NCI-H146 treated with DMSO at 0.1 percent for 48 hours (cell line): Measurements from ENCODE around the gene TH.
"Not testable (repeated sequence)": the region's sequence is repeated elsewhere in the genome, so short reads cannot be mapped to it uniquely, and the experiment has no call there.

Source experiments
- DNase-seq: peaks from one replicate; lab custom pipeline; 2025; ENCODE audit not compliant: unreplicated experiment; lab: John Stamatoyannopoulos, UW

The TH gene

DNA sequence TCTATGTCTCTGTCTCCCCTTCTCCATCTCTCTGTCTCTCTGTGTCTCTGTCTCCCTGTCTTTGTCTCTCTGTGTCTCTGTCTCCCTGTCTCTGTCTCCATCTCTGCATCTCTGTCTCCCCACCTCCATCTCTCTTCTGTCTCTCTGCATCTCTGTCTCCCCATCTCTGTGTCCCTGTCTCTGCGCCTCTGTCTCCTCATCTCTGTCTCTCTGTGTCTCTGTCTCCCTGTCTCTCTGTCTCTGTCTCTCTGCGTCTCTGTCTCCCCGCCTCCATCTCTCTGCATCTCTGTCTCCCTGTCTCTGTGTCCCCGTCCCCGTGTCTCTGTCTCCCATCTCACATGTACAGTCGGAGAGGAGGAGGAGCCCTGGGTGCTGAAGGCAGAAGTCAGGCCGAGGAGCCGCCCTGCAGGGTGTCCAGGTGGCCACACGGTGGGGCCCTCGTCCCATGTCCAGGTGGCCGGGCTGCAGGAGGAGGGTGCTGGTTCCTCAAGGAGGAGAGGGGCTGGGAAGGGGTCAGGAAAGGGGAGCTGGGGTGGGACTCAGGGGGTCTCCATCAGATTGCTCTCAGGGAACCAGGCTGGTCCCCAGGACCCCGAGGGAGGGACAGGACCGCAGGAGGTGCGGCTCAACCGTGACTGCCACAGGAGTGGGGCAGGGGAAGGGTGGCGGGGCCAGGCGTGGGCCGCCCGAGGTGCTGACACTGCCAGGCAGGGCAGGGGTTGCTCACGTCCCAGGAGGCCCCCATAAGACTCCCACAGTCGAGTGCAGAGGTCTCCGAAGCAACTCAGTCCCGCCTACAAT lies 25.6 kb upstream of the TH start:
- DNase-seq, result peak; percentile 63

DNA sequence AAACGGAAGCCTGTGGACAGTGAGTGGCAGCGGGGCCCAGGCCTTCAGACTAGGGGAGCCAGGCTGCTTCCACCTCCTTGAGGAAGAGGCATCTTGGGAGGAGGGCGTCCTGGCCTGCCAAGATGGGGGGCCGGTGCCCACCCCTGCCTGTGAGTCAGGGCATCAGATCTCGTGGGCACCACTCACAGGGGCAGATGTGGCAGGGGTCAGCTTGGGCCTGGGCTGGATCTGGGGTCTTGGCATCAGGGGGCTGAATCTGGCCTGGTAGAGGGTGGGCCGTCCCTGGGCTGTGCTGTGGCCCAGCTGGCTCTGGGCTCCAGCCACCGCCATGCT lies 24.1 kb upstream of the TH start:
- DNase-seq, result no peak

DNA sequence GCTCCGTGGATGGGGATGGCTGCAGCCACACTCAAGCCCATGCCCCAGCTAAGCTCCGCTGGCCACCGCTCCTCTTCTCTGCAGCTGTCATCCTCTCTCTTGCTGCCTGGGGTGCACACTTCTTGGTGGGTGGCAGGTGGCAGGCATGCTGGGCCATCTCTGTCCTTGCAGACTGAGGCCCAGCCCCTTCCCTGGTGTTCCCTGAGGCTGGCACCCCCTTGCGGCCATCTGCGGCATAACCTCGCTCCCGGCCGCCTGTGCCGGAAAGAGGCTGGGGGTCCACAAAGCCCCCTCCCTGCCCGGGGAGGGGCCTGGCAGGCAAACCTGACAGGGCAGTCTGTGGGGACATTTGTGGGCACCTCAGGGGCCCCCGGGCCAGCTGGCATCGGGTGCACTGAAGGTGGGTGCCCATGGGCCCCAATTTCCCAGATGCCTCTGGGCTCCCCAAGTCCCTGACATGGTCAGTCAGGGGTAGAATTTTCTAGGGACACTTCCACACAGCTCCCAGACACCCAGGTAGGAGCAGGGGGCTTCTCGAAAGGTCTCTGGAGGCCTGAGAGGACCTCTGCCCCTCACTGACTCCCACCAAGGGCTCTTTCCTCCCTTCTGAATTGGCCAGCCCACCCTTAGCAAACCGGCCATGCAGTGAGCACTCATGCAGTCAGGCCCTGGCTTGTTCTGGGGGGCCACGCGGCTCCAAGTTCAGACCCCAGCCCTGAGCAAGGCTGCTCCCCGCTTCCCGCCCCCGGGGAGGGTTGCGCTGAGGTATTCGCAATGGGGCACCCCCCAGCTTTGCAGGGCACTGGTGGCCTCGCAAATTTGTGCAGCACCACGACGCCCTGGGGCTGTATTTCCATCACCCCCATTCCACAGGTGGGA lies 23.5 kb upstream of the TH start:
- peak; percentile 67 for DNase-seq

DNA sequence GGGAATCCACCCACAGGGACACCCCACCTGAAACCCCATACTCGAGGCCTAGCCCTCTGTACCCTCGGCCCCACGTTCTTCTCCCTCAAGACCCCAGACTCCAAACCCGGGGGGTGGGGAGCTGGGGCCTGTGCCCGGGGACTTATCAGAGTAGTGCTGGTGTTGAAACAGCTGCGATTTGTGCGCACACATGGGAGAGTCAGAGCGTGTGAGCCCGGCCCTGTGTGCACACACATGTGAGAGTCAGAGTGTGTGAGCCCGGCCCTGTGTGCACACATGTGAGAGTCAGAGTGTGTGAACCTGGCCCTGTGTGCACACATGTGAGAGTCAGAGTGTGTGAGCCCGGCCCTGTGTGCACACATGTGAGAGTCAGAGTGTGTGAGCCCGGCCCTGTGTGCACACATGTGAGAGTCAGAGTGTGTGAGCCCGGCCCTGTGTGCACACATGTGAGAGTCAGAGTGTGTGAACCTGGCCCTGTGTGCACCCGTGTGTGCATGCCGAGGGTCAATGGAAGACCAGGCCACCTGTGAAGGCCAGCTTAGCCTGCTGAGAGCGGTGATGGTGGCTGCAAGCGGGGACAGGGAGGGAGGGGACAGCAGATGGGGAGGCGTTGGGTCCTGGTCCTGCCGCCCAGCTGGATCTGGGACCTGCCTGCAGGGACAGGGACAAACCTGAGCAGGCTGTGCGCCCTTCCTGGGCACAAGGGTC lies 22.4 kb upstream of the TH start:
- DNase-seq, result not testable (repeated sequence)

DNA sequence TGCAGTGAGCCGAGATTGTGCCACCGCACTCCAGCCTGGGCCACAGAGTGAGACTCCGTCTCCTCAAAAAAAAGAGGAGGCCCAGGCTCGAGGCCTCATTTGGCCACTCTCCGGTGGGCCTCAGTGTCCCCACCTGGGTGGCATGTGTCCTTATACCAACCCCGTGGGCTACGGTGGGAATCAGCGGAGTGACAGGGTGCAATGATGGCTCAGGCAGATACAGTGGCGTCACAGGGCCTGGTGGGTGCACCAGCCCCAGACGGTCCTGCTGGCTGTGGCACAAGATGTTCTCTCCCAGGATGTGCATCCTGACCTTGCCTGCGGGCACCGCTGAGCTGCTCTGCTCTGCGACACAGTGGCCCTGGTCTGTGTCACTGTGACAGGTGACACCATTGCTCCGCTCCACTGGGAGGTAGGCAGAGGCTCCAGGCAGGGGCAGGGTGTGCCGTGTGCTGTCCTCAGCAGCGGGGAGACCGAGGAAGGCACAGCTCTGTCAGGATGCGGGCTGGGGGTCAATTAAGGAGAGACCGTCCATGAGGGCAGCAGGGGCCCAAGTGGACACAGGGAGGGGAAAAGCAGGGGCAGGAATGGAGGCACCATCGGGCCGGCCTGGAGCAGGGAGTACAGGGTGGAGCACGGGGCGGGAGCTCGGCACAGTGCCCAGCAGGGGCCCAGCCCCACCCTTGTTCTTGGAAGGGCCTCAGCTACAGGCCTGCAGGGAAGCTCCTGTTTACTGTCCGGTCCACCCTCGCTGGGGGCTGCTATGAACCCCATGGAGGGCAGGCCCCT lies 21.7 kb upstream of the TH start:
- DNase-seq, result no peak

DNA sequence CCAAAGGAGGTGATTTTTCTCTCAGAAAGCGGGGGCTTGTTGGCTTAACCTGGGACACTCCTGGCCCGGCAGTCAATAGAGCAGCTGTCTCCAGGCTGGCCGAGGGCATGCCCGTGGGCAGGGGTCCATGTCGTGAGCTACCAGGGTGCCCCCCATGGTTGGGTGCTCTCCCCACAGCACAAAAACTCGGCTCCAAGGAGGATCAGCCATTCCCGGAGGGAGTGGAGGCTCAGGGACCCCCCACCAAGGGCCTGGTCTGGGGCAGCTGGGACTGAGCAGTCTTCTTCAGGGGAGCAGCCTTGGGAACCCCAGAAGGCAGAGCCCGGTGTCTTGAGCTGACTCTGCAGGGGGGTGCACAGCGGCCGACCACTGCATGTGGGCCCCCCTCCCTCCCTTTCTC lies 20.8 kb upstream of the TH start:
- DNase-seq, result no peak

DNA sequence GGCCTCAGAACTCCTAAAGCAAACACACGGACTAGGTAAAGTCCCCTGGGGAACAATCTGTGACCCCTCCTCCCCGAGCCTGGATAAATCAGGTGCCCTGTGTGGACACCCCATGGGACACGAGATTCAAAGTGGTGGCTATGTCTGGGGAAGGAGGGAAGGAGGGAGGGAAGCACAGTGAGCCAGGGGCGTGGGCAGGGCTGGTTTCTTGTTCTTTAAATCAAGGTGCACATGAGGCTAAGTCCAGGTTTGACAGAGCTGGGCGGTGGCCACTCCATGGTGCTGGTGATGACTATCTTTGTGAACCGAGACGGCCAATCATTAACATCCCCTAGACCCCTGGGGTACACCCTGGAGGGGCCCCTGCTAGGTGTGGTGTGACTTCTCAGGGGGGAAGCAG lies 20.3 kb upstream of the TH start:
- no peak for DNase-seq

DNA sequence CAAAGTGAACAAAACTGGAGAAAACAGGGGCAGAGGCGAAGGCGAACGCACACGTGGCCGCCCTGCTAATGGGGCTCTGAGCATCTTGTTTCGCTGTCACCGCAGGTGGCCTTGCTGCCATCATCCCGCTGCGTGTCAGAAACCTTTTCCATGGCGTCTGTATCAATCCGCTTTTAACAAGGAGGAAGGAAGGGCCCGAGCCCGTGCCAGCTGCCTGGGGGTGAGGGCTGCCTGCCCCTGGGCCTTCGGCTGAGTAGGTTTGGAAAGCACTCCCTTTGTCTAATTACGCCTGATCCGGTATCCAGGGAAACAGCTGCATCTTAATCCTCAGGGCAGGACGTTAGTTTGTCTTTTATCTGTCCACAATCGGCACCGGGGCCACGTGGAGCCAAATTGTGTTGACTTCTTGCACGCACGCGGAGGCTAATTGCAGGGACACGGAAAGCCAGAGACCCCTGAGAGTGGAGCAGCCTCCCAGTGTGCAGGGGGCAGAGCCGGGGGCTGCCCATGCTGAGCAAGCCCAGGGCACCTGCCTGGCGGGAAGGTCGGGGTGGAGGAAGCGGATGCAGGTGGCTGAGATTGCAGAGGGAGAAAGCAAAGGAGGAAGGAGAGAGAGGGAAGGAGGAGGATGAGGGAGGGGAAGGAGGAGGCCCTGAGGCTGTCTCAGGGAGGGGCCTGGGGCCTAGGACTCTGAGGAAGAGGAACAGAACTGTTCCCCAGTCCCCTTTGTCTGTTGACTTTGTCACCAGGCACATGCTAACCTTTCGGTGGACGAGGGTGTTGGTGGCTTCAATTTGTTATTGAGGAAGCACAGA lies 19.2 kb upstream of the TH start:
- peak; percentile 92 for DNase-seq

DNA sequence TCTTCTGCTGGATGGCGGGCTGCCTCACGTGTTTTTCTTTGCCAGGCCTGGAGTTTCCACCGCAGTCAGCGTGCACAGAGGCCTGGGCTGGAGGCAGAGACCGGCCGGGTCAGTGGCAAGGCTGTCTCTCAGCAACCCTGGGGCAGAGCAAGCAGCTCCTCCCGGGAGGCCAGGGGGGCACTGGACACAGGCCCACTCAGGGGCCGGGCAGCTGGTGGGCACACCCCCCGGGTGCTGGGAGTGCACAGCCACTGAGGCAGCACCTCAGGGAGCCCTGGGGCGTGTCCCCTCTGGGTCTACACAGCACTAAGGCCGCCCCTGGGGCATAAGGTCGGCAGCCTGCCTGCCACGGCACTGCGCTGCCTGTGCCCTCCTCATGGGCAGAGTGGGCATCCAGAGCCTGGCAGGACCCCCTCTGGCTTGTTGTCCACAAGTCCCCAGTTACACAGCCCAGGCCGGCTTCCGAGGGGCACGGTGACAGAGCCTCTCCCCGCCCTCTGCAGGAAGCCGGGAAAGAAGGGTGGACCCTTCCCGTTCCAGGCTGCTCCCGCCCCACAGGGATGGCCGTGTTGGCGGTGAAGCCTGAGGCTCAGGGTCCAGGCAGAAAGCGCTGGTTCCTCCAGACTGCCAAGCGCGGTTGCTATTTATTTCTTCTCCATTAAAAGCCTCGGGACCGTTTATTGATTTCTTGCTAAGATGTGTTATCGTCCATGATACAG lies 18.5 kb upstream of the TH start:
- no peak for DNase-seq

DNA sequence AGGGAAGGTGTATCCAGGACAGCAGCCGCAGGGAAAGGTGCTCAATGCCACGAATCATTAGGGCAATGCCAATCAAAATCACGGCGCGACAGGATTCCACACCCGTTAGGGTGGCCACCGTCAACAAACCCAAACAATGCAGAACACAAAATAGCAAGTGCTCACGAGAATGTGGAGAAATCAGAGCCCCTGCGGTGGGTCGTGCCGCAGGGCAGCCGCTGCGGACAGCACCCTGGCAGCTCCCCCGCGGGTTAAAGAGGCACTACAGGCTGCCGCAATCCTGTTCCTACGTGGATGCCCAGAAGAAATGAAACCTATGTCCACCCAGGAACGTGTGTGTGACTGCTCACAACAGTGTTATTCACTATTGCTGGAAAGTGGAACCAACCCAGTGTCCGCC lies 17.1 kb upstream of the TH start:
- DNase-seq, result no peak

DNA sequence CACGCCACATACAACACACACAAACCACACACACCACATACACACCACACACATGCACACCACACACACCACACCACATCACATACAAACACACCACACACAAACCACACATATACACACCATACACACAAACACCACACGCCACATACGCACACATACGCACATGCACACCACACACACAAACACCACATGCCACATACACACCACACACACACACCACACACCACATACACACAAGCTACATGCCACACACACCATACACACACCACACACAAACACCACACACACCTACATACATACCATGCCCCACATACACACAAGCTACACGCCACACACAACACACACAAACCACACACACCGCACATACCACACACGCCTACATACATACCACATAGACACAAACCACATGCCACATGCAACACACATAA lies 15.7 kb upstream of the TH start:
- no peak for DNase-seq

DNA sequence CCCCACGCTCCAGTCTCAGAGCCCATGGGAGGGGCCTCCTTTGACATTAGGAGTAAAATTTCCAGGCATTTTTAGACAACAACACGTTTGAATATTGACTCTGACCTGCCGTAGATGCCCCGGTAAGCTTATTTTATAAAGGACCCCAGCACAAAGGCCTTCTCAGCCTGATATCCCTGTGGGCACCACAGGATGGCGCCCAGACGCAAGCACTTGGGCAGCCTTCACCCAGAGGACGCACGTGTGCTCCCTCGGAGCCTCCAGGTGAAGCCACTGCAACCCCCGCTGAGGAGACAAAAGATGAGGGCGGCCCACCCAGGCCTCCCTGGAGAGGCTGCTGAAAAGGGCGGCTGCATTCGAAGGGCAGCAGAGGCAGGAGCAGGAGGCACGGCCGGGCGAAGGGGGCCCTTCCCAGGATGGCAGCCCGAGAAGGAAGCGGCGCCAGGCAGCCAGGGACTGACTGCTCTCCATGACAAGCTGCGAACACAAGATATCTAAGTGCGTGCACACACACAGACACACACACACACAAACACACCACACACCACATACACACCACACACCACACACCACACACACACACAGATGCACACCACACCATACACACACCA lies 15.2 kb upstream of the TH start:
- peak; percentile 45 for DNase-seq

DNA sequence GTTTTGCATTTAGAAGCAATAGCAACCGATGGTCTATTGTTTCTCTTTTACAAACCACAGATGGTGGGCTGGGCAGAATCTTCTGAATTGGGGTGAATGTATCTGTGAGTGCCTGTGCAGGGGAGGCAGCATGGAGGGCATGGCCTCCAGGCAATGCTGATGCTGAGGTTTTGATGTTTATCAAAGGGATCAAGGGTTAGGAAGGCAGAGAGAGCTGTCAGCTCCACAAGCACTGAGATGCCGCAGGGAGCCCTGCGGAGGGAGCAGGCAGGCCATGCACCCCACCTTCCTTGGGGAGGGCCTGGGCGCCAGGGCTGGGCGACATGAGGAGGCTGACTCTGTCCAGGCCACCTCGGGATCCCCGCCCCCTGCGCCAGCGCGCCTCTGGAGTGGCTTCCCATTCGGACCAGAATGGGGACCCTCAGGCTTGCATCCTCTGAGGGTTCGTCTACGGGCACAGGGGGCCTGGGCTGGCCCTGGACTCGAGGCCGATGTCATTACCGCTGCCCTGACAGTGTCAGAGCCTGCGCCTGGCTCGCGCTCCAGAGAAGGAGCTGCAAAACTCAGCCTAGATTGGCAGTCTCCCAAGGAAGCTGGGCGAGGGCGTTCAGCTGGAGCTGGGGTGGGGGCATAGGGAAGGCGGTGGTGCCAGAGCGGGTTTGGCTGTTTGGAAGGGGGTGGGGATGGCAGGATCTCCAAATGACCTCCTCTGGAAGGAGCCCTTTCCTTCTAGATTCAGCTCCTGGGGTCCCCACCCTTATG lies 13.9 kb upstream of the TH start:
- no peak for DNase-seq

DNA sequence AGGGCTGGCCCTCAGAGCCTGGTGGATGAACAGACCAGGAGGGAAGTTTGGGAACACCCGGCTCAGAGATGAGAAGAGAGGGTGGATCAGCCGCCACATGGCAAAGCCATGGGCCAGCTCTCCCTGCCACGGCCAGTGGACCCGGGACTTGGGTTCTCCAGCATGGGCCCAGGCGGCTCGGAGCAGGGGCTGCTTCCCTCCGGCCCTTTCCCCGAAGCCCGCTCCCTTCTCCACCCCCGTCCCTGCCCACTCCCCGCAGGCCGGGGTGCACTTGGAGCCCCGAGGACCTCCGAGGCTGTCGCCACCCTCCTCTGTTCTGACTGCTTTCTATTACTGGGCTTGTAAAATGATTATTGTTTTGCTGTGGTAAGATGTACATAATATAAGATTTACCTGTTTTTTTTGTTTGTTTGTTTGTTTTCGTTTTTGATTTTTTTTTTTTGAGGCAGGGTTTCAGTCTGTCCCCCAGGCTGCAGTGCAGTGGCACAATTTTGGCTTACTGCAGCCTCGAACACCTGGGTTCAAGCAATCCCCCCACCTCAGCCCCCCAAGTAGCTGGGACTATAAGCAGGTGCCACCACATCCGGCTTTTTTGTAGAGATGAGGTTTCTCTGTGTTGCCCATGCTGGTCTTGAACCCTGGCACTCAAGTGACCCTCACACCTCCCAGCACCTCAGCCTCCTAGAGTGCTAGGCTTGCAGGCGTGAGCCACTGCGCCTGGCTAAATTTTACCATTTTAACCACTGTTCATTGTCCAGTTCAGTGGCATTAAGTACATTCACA lies 11.3 kb upstream of the TH start:
- no peak for DNase-seq

DNA sequence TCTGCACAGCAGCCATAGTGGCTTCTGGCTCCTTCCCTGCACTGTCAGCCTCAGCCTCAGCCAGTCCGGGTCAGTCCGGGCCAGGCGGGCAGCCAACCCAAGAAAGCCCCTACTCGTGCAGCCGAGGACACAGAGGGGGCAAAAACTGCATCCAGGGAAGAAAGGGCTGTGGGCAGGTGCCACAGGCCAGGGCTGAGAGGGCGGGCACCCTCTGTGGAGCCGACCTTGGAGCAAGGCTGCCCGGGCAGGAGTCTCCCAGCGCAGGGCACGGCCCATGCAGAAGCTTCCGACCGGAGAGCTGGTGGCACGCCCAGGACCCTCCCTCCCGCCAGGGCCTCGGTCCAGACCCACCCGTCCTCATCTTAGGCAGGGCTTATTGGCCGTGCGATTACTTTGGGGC lies 10.5 kb upstream of the TH start:
- no peak for DNase-seq

DNA sequence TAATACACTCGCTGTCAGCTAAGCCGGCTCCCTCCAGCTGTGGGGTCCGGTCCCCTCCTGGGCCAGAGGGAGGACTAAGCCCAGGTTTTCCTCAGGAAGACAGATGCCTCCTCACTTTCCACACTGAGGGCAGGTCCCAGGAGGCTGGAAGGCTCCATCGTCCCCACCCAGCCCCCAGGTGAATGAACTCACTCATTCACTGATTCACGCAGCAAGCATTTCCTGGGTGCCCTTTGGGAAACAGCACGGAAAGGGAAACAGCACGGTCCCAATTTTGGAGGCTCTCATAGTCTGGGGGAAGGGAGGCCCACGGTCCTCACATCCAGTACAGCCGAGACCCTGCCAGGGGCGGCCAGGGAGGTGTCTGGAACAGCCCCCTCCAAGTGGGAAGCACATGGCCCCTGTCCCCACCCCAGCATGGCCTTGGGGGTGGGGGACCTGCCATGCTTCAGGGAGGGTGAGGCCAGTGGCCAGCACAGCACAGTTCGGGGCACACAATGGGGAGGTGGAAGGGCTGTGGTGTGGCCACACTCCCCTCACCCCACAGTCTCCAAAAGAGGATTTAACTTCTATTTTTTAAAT lies 9.3 kb upstream of the TH start:
- DNase-seq, result no peak

DNA sequence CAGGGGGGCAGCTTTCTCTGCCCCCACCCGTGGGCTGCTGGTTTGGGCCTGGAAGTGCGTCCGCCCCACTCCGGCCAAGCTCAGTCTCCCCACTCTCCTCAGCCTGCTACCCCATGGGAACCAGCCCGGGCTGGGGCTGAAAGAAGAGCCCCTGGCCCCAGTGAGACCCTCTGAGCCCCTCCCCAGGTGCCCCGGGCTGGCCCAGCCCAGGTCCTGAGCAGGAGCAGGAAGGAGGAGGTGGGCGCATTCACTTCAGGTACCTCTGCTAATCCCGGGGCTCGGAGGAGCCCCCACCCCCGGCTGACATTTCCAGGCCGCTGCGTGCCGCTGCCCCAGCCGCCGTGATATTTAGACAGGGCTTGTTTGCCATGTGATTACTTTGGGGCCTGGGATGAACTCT lies 8.7 kb upstream of the TH start:
- no peak for DNase-seq
